Lower lobe of right lung (tissue), 2 donors: ENCODE data around the gene PNPLA1. TPM values are rescaled to one million over a fixed set of nuclear protein-coding genes. Genes with fewer than 3 reads are reported as not detected.

Experiments
- ATAC-seq, 2 donors: fragments of 200-7000 bp; cut with Tn5 transposase; one replicate each; pipeline ENCODE4 v1.9.1; 2020 to 2022; ENCODE audit warnings: mild to moderate bottlenecking in 2 of 2, moderate library complexity in 2 of 2
- DNase-seq: peaks from one replicate; pipeline ENCODE4 v3.0.0-alpha.2; 2020
- H3K27ac ChIP-seq: fragments of 200-600 bp; one replicate; pipeline ENCODE4 v1.8.0; 2022
- H3K27me3 ChIP-seq: fragments of 200-600 bp; one replicate; pipeline ENCODE4 v1.8.0; 2022; ENCODE audit warnings: low read depth
- H3K36me3 ChIP-seq: fragments of 200-600 bp; one replicate; pipeline ENCODE4 v1.8.0; 2022; ENCODE audit warnings: mild to moderate bottlenecking
- H3K4me1 ChIP-seq: fragments of 200-600 bp; one replicate; pipeline ENCODE4 v1.8.0; 2022
- H3K4me3 ChIP-seq: fragments of 200-600 bp; one replicate; pipeline ENCODE4 v1.8.0; 2022; ENCODE audit warnings: mild to moderate bottlenecking
- H3K9me3 ChIP-seq: fragments of 200-600 bp; one replicate; pipeline ENCODE4 v1.8.0; 2022
- intact Hi-C: fragments of 100-400 bp; cut with DNase I; formaldehyde crosslinking; loops from one replicate; pipeline ENCODE4 v1.11.0; 2022
- total RNA-seq: library from RNA; stranded (reverse); fragmentation: NEBNext Ultra II Directional; extraction: Animal tissue kit (Norgen Biotek cat#: 25700); gene quantifications from one replicate; pipeline ENCODE4 v1.2.1, GENCODE V29; 2021
- TF ChIP-seq, protein P1 (sequence below): fragments of 200-600 bp; IDR thresholded peaks from one replicate; pipeline ENCODE4 v1.8.0; 2022; ENCODE audit warnings: antibody characterized with exemption, mild to moderate bottlenecking
- donor health status: DM: no; HTN: yes; CAD: no; lungs with severe emphysema.

The PNPLA1 gene
- total RNA-seq, 1 donor from 2014 or later = 0.27 TPM

DNA sequence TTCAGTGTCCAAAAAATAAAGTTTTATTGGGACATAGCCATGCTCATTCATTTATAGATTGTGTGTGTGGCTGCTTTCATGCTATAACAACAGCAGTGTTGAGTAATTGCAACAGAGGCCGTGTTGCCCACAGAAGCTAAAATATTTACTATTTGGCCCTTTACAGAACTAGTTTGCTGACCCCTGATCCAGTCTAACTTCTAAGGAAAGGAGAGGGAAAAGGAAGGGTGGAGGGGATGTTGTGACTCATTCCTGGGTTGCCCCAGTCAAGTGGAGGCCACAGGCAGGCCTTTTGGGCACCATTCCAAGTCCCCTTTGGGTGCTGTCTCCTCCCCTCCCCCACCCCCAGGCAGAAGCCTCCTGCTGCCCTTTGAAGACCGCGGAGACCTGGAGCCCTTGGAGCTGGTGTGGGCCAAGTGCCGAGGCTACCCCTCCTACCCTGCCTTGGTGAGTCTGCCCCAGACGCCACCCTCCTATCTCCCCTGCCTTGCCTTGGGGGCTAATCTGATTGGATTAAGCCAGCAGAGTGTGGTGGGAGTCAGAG lies 44.9 kb upstream of the PNPLA1 start:
- DNase-seq (no peak), ATAC-seq (peak; percentile 23 to 58)
- Histone ChIP-seq H3K36me3 (peaks cover 94% of the 10 kb centered on the region), H3K27ac (no peak overlapping the region), H3K4me3 (no peak overlapping the region), H3K27me3 (no peaks in the 10 kb centered on the region), H3K9me3 (no peaks in the 10 kb centered on the region), H3K4me1 (peaks cover 8% of the 10 kb centered on the region)
- intact Hi-C loops = no loop called here
- TF ChIP-seq, protein P1, sequence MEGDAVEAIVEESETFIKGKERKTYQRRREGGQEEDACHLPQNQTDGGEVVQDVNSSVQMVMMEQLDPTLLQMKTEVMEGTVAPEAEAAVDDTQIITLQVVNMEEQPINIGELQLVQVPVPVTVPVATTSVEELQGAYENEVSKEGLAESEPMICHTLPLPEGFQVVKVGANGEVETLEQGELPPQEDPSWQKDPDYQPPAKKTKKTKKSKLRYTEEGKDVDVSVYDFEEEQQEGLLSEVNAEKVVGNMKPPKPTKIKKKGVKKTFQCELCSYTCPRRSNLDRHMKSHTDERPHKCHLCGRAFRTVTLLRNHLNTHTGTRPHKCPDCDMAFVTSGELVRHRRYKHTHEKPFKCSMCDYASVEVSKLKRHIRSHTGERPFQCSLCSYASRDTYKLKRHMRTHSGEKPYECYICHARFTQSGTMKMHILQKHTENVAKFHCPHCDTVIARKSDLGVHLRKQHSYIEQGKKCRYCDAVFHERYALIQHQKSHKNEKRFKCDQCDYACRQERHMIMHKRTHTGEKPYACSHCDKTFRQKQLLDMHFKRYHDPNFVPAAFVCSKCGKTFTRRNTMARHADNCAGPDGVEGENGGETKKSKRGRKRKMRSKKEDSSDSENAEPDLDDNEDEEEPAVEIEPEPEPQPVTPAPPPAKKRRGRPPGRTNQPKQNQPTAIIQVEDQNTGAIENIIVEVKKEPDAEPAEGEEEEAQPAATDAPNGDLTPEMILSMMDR = no peak

DNA sequence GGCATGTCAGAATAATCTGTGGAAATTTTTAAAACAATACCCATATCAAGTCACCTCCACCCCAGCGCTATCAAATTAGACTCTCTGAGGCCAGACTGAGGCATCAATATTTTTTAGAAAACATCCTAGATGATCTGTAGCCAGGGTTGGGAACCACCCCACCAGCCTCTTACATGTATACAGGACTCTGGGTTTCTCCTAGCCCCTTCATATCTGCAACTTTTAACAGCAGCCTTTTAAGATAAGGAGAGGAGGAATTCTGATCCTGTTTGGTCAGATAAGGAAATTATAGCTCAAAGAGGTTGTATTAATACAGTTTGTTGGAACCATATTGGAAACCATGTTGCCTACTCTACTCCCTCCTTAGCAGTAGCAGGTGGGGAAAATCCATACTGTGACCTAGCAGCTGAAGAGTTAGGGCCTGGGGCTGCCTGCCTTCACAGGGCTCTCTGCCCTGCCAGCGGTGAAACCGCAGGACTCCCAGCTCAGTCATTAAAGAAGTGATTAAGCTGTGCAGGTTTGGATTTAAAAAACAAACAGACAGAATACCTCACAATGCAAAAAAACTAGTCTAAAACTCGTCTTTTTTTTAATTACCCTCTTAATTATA lies 43.3 kb upstream of the PNPLA1 start:
- Histone ChIP-seq H3K27ac (no peak overlapping the region), H3K27me3 (no peaks in the 10 kb centered on the region), H3K4me3 (no peak overlapping the region), H3K36me3 (peaks cover 100% of the 10 kb centered on the region), H3K4me1 (peaks cover 8% of the 10 kb centered on the region), H3K9me3 (no peaks in the 10 kb centered on the region)
- no peak for DNase-seq
- intact Hi-C loops = no loop called here
- TF ChIP-seq, protein P1 = no peak
- ATAC-seq = no peak

DNA sequence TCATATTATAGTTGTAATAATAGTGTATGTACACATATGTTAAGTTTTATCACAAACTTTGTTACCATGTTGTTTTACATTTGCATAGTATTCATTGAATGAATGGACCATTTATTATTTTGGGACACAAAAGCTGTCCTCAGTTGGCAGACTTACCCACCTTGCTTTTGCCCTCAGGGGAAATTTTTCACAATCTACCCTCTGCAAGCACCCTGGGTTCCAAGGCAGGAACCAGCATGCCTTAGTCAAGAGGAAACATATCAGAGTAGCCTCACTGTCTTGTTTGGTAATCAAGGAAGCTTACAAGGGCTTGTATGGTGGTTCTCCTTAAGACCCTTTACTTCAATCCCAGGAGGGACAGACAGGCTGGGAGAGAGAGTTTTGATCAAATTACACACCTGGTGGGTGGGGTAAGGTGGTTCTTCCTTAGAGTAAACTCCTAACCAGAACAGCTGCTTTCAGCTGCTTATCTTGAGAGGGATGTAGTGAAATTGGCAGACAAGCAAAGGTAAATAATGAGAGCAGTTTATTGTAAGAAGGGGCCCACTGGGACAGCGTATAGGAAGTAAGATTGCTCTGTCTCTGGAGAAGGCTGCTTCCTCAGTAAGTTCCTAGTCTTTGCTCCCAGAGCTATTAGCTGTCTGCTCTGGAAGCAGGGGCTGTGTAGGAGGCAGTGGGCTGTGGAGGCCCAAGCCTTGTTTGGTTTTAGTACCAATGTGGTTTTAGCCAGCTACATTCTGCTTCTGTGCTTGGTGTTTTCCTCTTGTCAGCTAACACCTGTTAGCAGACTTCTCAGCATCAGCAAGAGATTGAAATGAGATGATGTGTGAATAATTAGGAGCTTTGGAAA lies 42.3 kb upstream of the PNPLA1 start:
- peaks cover 8% of the 10 kb centered on the region for H3K4me1 ChIP-seq
- H3K27ac ChIP-seq = no peak overlapping the region
- H3K4me3 ChIP-seq = no peak overlapping the region
- TF ChIP-seq, protein P1 = no peak
- peaks cover 99% of the 10 kb centered on the region for H3K36me3 ChIP-seq
- intact Hi-C loops = no loop called here
- no peaks in the 10 kb centered on the region for H3K9me3 ChIP-seq
- ATAC-seq = no peak
- DNase-seq = no peak
- H3K27me3 ChIP-seq = no peaks in the 10 kb centered on the region

DNA sequence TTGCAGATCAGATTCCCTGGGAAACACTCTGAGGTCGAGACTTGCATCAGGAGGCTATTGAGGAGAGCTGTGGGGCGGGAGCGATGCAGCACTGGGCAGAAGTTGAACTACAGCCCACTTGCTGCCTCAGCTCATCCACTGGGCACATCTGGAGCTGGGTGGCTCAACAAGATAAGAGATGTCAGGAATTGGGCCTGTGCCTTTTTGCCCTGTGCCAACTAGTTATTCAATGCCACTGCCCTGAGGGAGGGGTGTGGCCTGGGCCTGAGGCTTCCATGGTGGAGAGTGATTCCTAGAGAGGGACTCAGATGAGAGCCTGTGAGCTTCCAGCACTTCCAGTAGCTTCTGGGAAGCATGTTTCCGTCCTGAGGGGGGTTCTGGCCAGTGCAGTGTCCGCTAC lies 40.6 kb upstream of the PNPLA1 start:
- no peak overlapping the region for H3K4me3 ChIP-seq
- no peaks in the 10 kb centered on the region for H3K9me3 ChIP-seq
- H3K27me3 ChIP-seq = no peaks in the 10 kb centered on the region
- peaks cover 93% of the 10 kb centered on the region for H3K36me3 ChIP-seq
- peaks cover 6% of the 10 kb centered on the region for H3K4me1 ChIP-seq
- intact Hi-C loops = no loop called here
- TF ChIP-seq, protein P1 = no peak
- ATAC-seq (no peak), DNase-seq (no peak)
- H3K27ac ChIP-seq = no peak overlapping the region

DNA sequence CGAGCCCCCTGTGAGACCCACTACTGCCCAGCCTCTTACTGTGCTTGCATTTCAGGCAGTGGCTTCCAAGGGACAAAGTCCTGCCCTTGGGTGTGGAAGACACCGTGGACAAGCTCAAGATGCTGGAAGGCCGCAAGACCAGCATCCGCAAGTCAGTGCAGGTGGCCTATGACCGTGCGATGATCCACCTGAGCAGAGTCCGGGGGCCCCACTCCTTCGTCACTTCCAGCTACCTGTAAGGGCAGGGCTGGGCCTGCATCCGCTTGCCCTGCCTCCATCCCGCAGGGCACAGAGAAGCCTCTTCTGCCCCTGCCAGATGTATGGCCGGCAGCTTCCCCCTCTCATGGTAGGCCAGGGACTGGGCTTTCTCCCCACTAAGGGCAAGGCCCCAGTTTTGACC lies 39.5 kb upstream of the PNPLA1 start:
- DNase-seq (no peak), ATAC-seq (no peak)
- no peak overlapping the region for H3K27ac ChIP-seq
- no peak overlapping the region for H3K4me3 ChIP-seq
- TF ChIP-seq, protein P1 = no peak
- H3K27me3 ChIP-seq = no peaks in the 10 kb centered on the region
- no peaks in the 10 kb centered on the region for H3K9me3 ChIP-seq
- intact Hi-C loops = no loop called here
- H3K4me1 ChIP-seq = no peaks in the 10 kb centered on the region
- peaks cover 82% of the 10 kb centered on the region for H3K36me3 ChIP-seq
